CD4-positive, alpha-beta T cell treated with Interleukin-6 for 4 hours (primary cell): ENCODE data around the gene AREL1.
A peak's percentile ranks its signal among the peaks of the same experiment; 100 is the strongest.
"Not testable (repeated sequence)": the region's sequence is repeated elsewhere in the genome, so short reads cannot be mapped to it uniquely, and the experiment has no call there.

Experiments used
- DNase-seq: peaks from one replicate; pipeline ENCODE4 v3.0.0-alpha.2; 2020; ENCODE audit warnings: mixed read lengths

AREL1 gene

GRCh38 chr14:74712499-74713394, at the start of gene AREL1, which contains the start of gene FCF1:
TSS of gene AREL1 (minus strand) at chr14:74713080. CDS start at chr14:74685615, 27,465 bp downstream.
TSS of gene FCF1 (plus strand) at chr14:74713144. CDS start at chr14:74713198, 54 bp downstream.
- DNase-seq: peak; percentile 78

GRCh38 chr14:74758505-74758904, 45.6 kb upstream of the AREL1 start:
- DNase-seq: not testable (repeated sequence)

- no peak for DNase-seq
Observed at GRCh38 chr14:74756326-74756725, 43.4 kb upstream of the AREL1 start.

- DNase-seq: no peak
Observed at GRCh38 chr14:74754899-74755298, 42.0 kb upstream of the AREL1 start.

- no peak for DNase-seq
Observed at GRCh38 chr14:74754157-74754556, 41.3 kb upstream of the AREL1 start.

- DNase-seq: no peak
Observed at GRCh38 chr14:74747237-74747636, 34.4 kb upstream of the AREL1 start.

GRCh38 chr14:74739293-74740030, 26.6 kb upstream of the AREL1 start:
- DNase-seq: no peak

GRCh38 chr14:74737753-74738325, 25.0 kb upstream of the AREL1 start:
- no peak for DNase-seq

GRCh38 chr14:74735125-74735524, 22.2 kb upstream of the AREL1 start:
- DNase-seq: no peak

- DNase-seq: no peak
Observed at GRCh38 chr14:74733221-74733620, 20.3 kb upstream of the AREL1 start.

- no peak for DNase-seq
Observed at GRCh38 chr14:74732387-74732786, 19.5 kb upstream of the AREL1 start.

- DNase-seq: no peak
Observed at GRCh38 chr14:74723134-74723533, 10.3 kb upstream of the AREL1 start.

- DNase-seq: no peak
Observed at GRCh38 chr14:74720526-74720925, 7.6 kb upstream of the AREL1 start.

- no peak for DNase-seq
Observed at GRCh38 chr14:74713395-74713735, 485 bp upstream of the AREL1 start.

- DNase-seq: no peak
Observed at GRCh38 chr14:74711651-74712050, 1.2 kb downstream of the AREL1 start.

- no peak for DNase-seq
Observed at GRCh38 chr14:74710480-74710879, 2.4 kb downstream of the AREL1 start.

- DNase-seq: no peak
Observed at GRCh38 chr14:74705613-74706500, 7.0 kb downstream of the AREL1 start.

GRCh38 chr14:74704656-74705055, 8.2 kb downstream of the AREL1 start:
- no peak for DNase-seq

GRCh38 chr14:74703043-74703442, 9.8 kb downstream of the AREL1 start:
- no peak for DNase-seq

GRCh38 chr14:74702293-74702692, 10.6 kb downstream of the AREL1 start:
- DNase-seq: no peak

GRCh38 chr14:74698465-74698864, 14.4 kb downstream of the AREL1 start:
- DNase-seq: no peak

GRCh38 chr14:74697976-74698375, 14.9 kb downstream of the AREL1 start:
- no peak for DNase-seq

GRCh38 chr14:74697543-74697942, 15.3 kb downstream of the AREL1 start:
- no peak for DNase-seq
